Smooth muscle cell (in vitro differentiated cells): ENCODE measurements around the gene MAGEB3. TPM values are rescaled to one million over a fixed set of nuclear protein-coding genes. Genes with fewer than 3 reads are reported as not detected.

ENCODE experiments used
- DNase-seq: peaks from one replicate; lab custom pipeline; 2025; ENCODE audit not compliant: unreplicated experiment; lab: John Stamatoyannopoulos, UW
- H2AFZ ChIP-seq: fragments of 200-600 bp; sonication (generic); 2 replicates; pipeline ENCODE4 v1.6.0; 2016; ENCODE audit warnings: antibody characterized with exemption, low read depth, mild to moderate bottlenecking
- H3F3A ChIP-seq: fragments of 200-600 bp; sonication (generic); 2 replicates; pipeline ENCODE4 v1.6.0; 2017; ENCODE audit warnings: antibody characterized with exemption, low read depth
- H3K27ac ChIP-seq: fragments of 200-600 bp; sonication (generic); 2 replicates; pipeline ENCODE4 v1.5.1; 2016; ENCODE audit warnings: low read depth, mild to moderate bottlenecking
- H3K27me3 ChIP-seq: fragments of 200-600 bp; sonication (generic); 2 replicates; pipeline ENCODE4 v1.6.1; 2016; ENCODE audit warnings: low read depth, mild to moderate bottlenecking
- H3K36me3 ChIP-seq: fragments of 200-600 bp; sonication (generic); 2 replicates; pipeline ENCODE4 v1.5.1; 2016; ENCODE audit warnings: low read depth
- H3K4me1 ChIP-seq: fragments of 200-600 bp; sonication (generic); 2 replicates; pipeline ENCODE4 v1.5.1; 2016; ENCODE audit warnings: low read depth
- H3K4me2 ChIP-seq: fragments of 200-600 bp; sonication (generic); 2 replicates; pipeline ENCODE4 v1.6.0; 2016; ENCODE audit warnings: mild to moderate bottlenecking
- H3K4me3 ChIP-seq: fragments of 200-600 bp; sonication (generic); 2 replicates; pipeline ENCODE4 v1.5.1; 2016; ENCODE audit warnings: mild to moderate bottlenecking
- H3K79me2 ChIP-seq: fragments of 200-600 bp; sonication (generic); 2 replicates; pipeline ENCODE4 v1.6.0; 2016; ENCODE audit warnings: low read depth, mild to moderate bottlenecking
- H3K9ac ChIP-seq: fragments of 200-600 bp; sonication (generic); 2 replicates; pipeline ENCODE4 v1.6.0; 2016; ENCODE audit warnings: low read depth
- H3K9me3 ChIP-seq: fragments of 200-600 bp; sonication (generic); replicated peaks from 2 replicates; pipeline ENCODE4 v1.5.1; 2016; ENCODE audit warnings: low read depth
- H4K20me1 ChIP-seq: fragments of 200-600 bp; sonication (generic); 2 replicates; pipeline ENCODE4 v1.6.0; 2016; ENCODE audit warnings: low read depth
- CTCF ChIP-seq: fragments of 200-600 bp; sonication (generic); IDR thresholded peaks from 2 replicates; pipeline ENCODE4 v1.5.1; 2017; ENCODE audit warnings: borderline replicate concordance, mild to moderate bottlenecking, antibody characterized with exemption; ENCODE audit not compliant: insufficient read depth, poor library complexity, severe bottlenecking
- WGBS: methylation state at CpG from one replicate; pipeline ENCODE4 v1.1.7; 2016; ENCODE audit warnings: low lambda C conversion rate; 5-methylcytosine and 5-hydroxymethylcytosine counted together
- polyA plus RNA-seq: library from polyadenylated mRNA; unstranded; fragments of >200 nt; fragmentation: Nextera tagmentation; extraction: Ambion mirVana; gene quantifications from 2 replicates; pipeline ENCODE4 v1.2.1, GENCODE V29; 2016
- total RNA-seq: library from RNA; depleted of rRNA; stranded (reverse); fragments of >200 nt; gene quantifications from 2 replicates; pipeline ENCODE4 v1.2.3, GENCODE V29; 2014

The MAGEB3 gene
- total and polyA plus RNA-seq, 2 experiments from 2014 or later, result not detected

- Histone ChIP-seq H3K9me3 (no peaks in the 10 kb centered on the region), H2AFZ (no peak overlapping the region), H3K79me2 (no peaks in the 10 kb centered on the region), H3K27ac (no peak overlapping the region), H3F3A (no peaks in the 10 kb centered on the region), H3K4me2 (no peak overlapping the region), H3K27me3 (no peaks in the 10 kb centered on the region), H3K36me3 (no peaks in the 10 kb centered on the region), H3K4me1 (no peaks in the 10 kb centered on the region), H3K4me3 (no peak overlapping the region), H4K20me1 (no peaks in the 10 kb centered on the region), H3K9ac (no peak overlapping the region)
- no peak for TF ChIP-seq CTCF
- 90% methylated on average over 1 of the region's 1 CpG for WGBS
- no peak for DNase-seq
Observed at GRCh38 chrX:30253257-30253656, 22.8 kb downstream of the MAGEB3 start.

GRCh38 chrX:30259927-30260326 lies 29.5 kb downstream of the MAGEB3 start:
- 58% methylated on average over 2 of the region's 2 CpGs for WGBS
- Histone ChIP-seq H3K36me3 (no peaks in the 10 kb centered on the region), H3K27me3 (no peaks in the 10 kb centered on the region), H4K20me1 (no peaks in the 10 kb centered on the region), H3K4me3 (no peak overlapping the region), H3K27ac (no peak overlapping the region), H3K4me2 (no peak overlapping the region), H3K9ac (no peak overlapping the region), H3K4me1 (no peaks in the 10 kb centered on the region), H3F3A (no peaks in the 10 kb centered on the region), H2AFZ (no peak overlapping the region), H3K9me3 (no peaks in the 10 kb centered on the region), H3K79me2 (no peaks in the 10 kb centered on the region)
- DNase-seq, result no peak
- no peak for TF ChIP-seq CTCF

GRCh38 chrX:30261012-30261411 lies 30.6 kb downstream of the MAGEB3 start:
- Histone ChIP-seq H3K27me3 (no peaks in the 10 kb centered on the region), H3K4me2 (no peak overlapping the region), H3K4me1 (no peaks in the 10 kb centered on the region), H3K9ac (no peak overlapping the region), H3K9me3 (no peaks in the 10 kb centered on the region), H4K20me1 (no peaks in the 10 kb centered on the region), H3F3A (no peaks in the 10 kb centered on the region), H3K79me2 (no peaks in the 10 kb centered on the region), H3K27ac (no peak overlapping the region), H3K4me3 (no peak overlapping the region), H3K36me3 (no peaks in the 10 kb centered on the region), H2AFZ (no peak overlapping the region)
- TF ChIP-seq CTCF, result no peak
- no peak for DNase-seq

GRCh38 chrX:30262763-30263162 lies 32.3 kb downstream of the MAGEB3 start:
- Histone ChIP-seq H3K4me2 (no peak overlapping the region), H3K4me1 (no peaks in the 10 kb centered on the region), H2AFZ (no peak overlapping the region), H4K20me1 (no peaks in the 10 kb centered on the region), H3F3A (no peaks in the 10 kb centered on the region), H3K27ac (no peak overlapping the region), H3K9ac (no peak overlapping the region), H3K36me3 (no peaks in the 10 kb centered on the region), H3K9me3 (no peaks in the 10 kb centered on the region), H3K4me3 (no peak overlapping the region), H3K79me2 (no peaks in the 10 kb centered on the region), H3K27me3 (no peaks in the 10 kb centered on the region)
- no peak for DNase-seq
- 74% methylated on average over 1 of the region's 1 CpG for WGBS
- no peak for TF ChIP-seq CTCF
